RWPE2 (cell line): ENCODE measurements around the gene CALU.
A peak's percentile ranks its signal among the peaks of the same experiment; 100 is the strongest.

ENCODE experiments used
- ATAC-seq: fragments of 200-7000 bp; cut with Tn5 transposase; 3 replicates; pipeline ENCODE4 v1.9.1; 2021; ENCODE audit warnings: low read depth
- DNase-seq: peaks from one replicate; pipeline ENCODE4 v3.0.0-alpha.2; 2020; ENCODE audit warnings: low spot score
- H3K27ac ChIP-seq: fragments of 450-650 bp; 2 replicates; pipeline ENCODE4 v1.5.1; 2017; ENCODE audit warnings: mild to moderate bottlenecking; ENCODE audit not compliant: poor library complexity, severe bottlenecking
- H3K27me3 ChIP-seq: fragments of 250-450 bp; sonication (Bioruptor Pico); 2 replicates; pipeline ENCODE4 v1.5.1; 2021; ENCODE audit warnings: mild to moderate bottlenecking, moderate library complexity; ENCODE audit not compliant: insufficient read depth, poor library complexity, severe bottlenecking
- H3K36me3 ChIP-seq: fragments of 250-450 bp; sonication (Bioruptor Pico); 2 replicates; pipeline ENCODE4 v1.5.1; 2020; ENCODE audit warnings: low read depth, mild to moderate bottlenecking, moderate library complexity
- H3K4me1 ChIP-seq: fragments of 250-450 bp; sonication (Bioruptor Pico); 2 replicates; pipeline ENCODE4 v1.5.1; 2021; ENCODE audit warnings: mild to moderate bottlenecking, moderate library complexity; ENCODE audit not compliant: insufficient read depth, poor library complexity, severe bottlenecking
- H3K4me3 ChIP-seq: fragments of 250-450 bp; sonication (Bioruptor Pico); 2 replicates; pipeline ENCODE4 v1.5.1; 2021; ENCODE audit warnings: mild to moderate bottlenecking, moderate library complexity; ENCODE audit not compliant: severe bottlenecking
- H3K9me3 ChIP-seq: fragments of 250-450 bp; sonication (Bioruptor Pico); 2 replicates; pipeline ENCODE4 v1.5.1; 2021; ENCODE audit warnings: mild to moderate bottlenecking, moderate library complexity; ENCODE audit not compliant: severe bottlenecking
- CTCF ChIP-seq: fragments of 450-650 bp; IDR thresholded peaks from one replicate; pipeline ENCODE4 v1.5.1; 2017; ENCODE audit warnings: mild to moderate bottlenecking, moderate library complexity; ENCODE audit not compliant: poor library complexity, severe bottlenecking

Gene CALU

GRCh38 chr7:128694738-128695137 lies 44.4 kb upstream of the CALU start:
- Histone ChIP-seq H3K4me3 (no peak overlapping the region), H3K27ac (no peak overlapping the region), H3K9me3 (no peaks in the 10 kb centered on the region), H3K36me3 (no peaks in the 10 kb centered on the region), H3K27me3 (peaks cover 9% of the 10 kb centered on the region), H3K4me1 (no peaks in the 10 kb centered on the region)
- no peak for DNase-seq
- TF ChIP-seq CTCF: no peak
- ATAC-seq: no peak

GRCh38 chr7:128697302-128697905 lies 41.8 kb upstream of the CALU start:
- TF ChIP-seq CTCF: peak; percentile 21
- peak; percentile 75 for DNase-seq
- peaks cover 9% of the 10 kb centered on the region for H3K27me3 ChIP-seq
- H3K36me3 ChIP-seq: no peaks in the 10 kb centered on the region
- H3K27ac ChIP-seq: no peak overlapping the region
- H3K4me3 ChIP-seq: peak overlapping the region; percentile 25
- peak; percentile 65 for ATAC-seq
- no peaks in the 10 kb centered on the region for H3K9me3 ChIP-seq
- H3K4me1 ChIP-seq: no peaks in the 10 kb centered on the region

- no peak for TF ChIP-seq CTCF
- Histone ChIP-seq H3K9me3 (no peaks in the 10 kb centered on the region), H3K27ac (no peak overlapping the region)
Measured at GRCh38 chr7:128699196-128699712, 39.9 kb upstream of the CALU start.

GRCh38 chr7:128699895-128700294 lies 39.3 kb upstream of the CALU start:
- no peak for DNase-seq
- peaks cover 9% of the 10 kb centered on the region for H3K27me3 ChIP-seq
- H3K4me3 ChIP-seq: no peak overlapping the region
- no peaks in the 10 kb centered on the region for H3K4me1 ChIP-seq
- no peak for TF ChIP-seq CTCF
- H3K9me3 ChIP-seq: no peaks in the 10 kb centered on the region
- no peaks in the 10 kb centered on the region for H3K36me3 ChIP-seq
- no peak for ATAC-seq
- no peak overlapping the region for H3K27ac ChIP-seq

More at GRCh38 chr7:128699196-128699712, 39.9 kb upstream of the CALU start:
- ATAC-seq: no peak
- peaks cover 9% of the 10 kb centered on the region for H3K27me3 ChIP-seq
- H3K4me1 ChIP-seq: no peaks in the 10 kb centered on the region
- H3K36me3 ChIP-seq: no peaks in the 10 kb centered on the region
- DNase-seq: no peak
- no peak overlapping the region for H3K4me3 ChIP-seq
